Spleen (tissue), 7 donors: ENCODE data around the gene PDE6G.

Experiments used
- CTCF ChIP-seq, 11 experiments: fragments of 200-600 bp in 7 of 11; fragments of 450-650 bp in 4 of 11; sonication (generic) in 4 of 11; IDR thresholded peaks in 8 of 11; conservative IDR thresholded peaks in 3 of 11; 1 replicate in 7 of 11; 2 replicates in 4 of 11; pipeline versions ENCODE4 v1.4.0 to v1.8.0; 2016 to 2021; ENCODE audit warnings: antibody characterized with exemption in 11 of 11, inconsistent platforms in 4 of 11, mild to moderate bottlenecking in 1 of 11
- POLR2A ChIP-seq, 3 donors: fragments of 450-650 bp; IDR thresholded peaks; one replicate each; pipeline ENCODE4 v1.5.1; 2017; ENCODE audit warnings: antibody characterized with exemption in 3 of 3, mild to moderate bottlenecking in 1 of 3
- donor health status: DM: no; HTN: no; CAD: no; lungs with moderate emphysema.
- donor health status: DM: no; HTN: no; CAD: no.
- donor health status: DM: no; HTN: no; CAD: no.

DNA sequence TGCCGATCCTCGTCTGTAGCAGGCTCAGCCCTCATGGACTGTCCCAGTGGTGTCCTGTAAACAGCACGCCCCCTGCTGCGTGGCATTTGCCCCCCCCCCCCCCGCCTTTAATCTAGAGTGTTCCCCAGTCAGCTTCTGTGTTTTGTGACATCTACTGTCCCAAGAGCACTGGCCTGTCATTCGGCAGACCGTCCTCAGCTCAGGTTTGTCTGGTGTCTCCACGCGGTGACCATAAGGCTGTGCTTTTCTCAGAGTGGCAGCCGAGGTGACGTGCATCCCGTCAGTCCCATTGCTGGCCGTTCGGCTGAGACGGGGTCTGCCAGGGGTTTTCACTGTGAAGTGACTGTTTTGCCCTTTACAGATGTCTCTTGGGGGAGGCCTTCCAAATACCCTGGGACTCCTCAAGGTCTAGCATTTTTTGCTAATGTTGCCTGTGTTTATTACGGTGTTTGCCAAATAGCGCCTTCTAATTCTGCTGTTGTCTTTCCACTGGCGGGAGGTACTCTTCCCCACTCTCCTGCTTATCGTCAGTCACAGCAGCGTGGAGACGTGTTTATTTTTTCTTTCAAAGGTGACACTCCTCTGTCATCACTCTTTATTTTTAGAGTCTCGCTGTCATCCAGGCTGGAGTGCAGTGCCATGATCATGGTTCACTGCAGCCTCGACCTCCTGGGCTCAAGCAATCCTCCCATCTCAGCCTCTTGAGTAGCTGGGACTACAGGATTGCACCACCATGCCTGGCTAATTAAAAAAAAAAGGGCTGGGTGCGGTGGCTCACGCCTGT, 41.1 kb upstream of the PDE6G start:
- TF ChIP-seq POLR2A (IDR thresholded peaks at IDR 0.05) (no peak), CTCF (IDR thresholded peaks at IDR 0.05 in 8 of 11, conservative IDR thresholded peaks at IDR 0.05 in 3 of 11) (no peak)
